Adipose tissue (tissue), 3 donors: Measurements from ENCODE around the gene C4A. TPM values are rescaled to one million over a fixed set of nuclear protein-coding genes. Genes with fewer than 3 reads are reported as not detected.
"Not testable (repeated sequence)": the region's sequence is repeated elsewhere in the genome, so short reads cannot be mapped to it uniquely, and the experiment has no call there.

Experiments used
- H3K27ac ChIP-seq: one replicate; pipeline ENCODE4 v1.5.1; 2013; ENCODE audit warnings: low read depth, low read length
- WGBS, 3 donors: extraction: QIAGEN DNeasy Blood & Tissue Kit; methylation state at CpG; one replicate each; pipeline ENCODE4 v1.1.7; 2013; 5-methylcytosine and 5-hydroxymethylcytosine counted together
- polyA plus RNA-seq, 3 donors: library from polyadenylated mRNA; stranded (reverse); fragments of 200-250 nt; gene quantifications; one replicate each; pipeline ENCODE4 v1.2.3, GENCODE V29; 2013
- donor health status: healthy with polysubstance abuse.
- donor health status: Bipolar disorder and iron deficiency.
- donor health status: healthy.

The C4A gene
- polyA plus RNA-seq, 3 donors: 20.8 to 180 (median 112) TPM

GRCh38 chr6:32042276-32042675, 60.4 kb downstream of the C4A start:
- WGBS, 3 donors: 87 to 93% (median 91%) methylated on average over 10 to 13 of the region's 15 CpGs
- H3K27ac ChIP-seq: not testable (repeated sequence)

- 86 to 92% (median 87%) methylated on average over 13 to 17 of the region's 31 CpGs for WGBS, 3 donors
Observed at GRCh38 chr6:32043589-32044380, 61.9 kb downstream of the C4A start.

GRCh38 chr6:32044916-32045315, 63.1 kb downstream of the C4A start:
- WGBS, 3 donors: 84 to 87% (median 85%) methylated on average over 10 to 11 of the region's 18 CpGs
- not testable (repeated sequence) for H3K27ac ChIP-seq

More at GRCh38 chr6:32043589-32044380, 61.9 kb downstream of the C4A start:
- not testable (repeated sequence) for H3K27ac ChIP-seq

- WGBS, 3 donors: 64 to 70% (median 67%) methylated on average over 20 to 22 of the region's 22 CpGs
- no peak overlapping the region for H3K27ac ChIP-seq
Observed at GRCh38 chr6:32045811-32046449, 64.1 kb downstream of the C4A start.

GRCh38 chr6:32046450-32047083, 64.7 kb downstream of the C4A start:
- WGBS, 3 donors: 45 to 49% (median 48%) methylated on average over 14 of the region's 14 CpGs
- peak overlapping the region; percentile 92 for H3K27ac ChIP-seq

- WGBS, 3 donors: 46 to 70% (median 50%) methylated on average over 11 of the region's 11 CpGs
- H3K27ac ChIP-seq: peak overlapping the region; percentile 92
Observed at GRCh38 chr6:32047084-32047478, 65.2 kb downstream of the C4A start.

GRCh38 chr6:32047539-32047854, 65.6 kb downstream of the C4A start:
- H3K27ac ChIP-seq: no peak overlapping the region
- WGBS, 3 donors: 57 to 73% (median 65%) methylated on average over 6 of the region's 6 CpGs

- H3K27ac ChIP-seq: peak overlapping the region; percentile 58
Observed at GRCh38 chr6:32047855-32048766, 66.3 kb downstream of the C4A start.

GRCh38 chr6:32049149-32049548, 67.3 kb downstream of the C4A start:
- 89 to 93% (median 92%) methylated on average over 19 to 21 of the region's 21 CpGs for WGBS, 3 donors
- H3K27ac ChIP-seq: not testable (repeated sequence)

More at GRCh38 chr6:32047855-32048766, 66.3 kb downstream of the C4A start:
- 43 to 46% (median 46%) methylated on average over 41 to 42 of the region's 42 CpGs for WGBS, 3 donors

GRCh38 chr6:32049736-32050135, 67.9 kb downstream of the C4A start:
- H3K27ac ChIP-seq: not testable (repeated sequence)
- WGBS, 3 donors: 90 to 94% (median 93%) methylated on average over 6 of the region's 11 CpGs

- WGBS, 3 donors: 61 to 70% (median 63%) methylated on average over 5 of the region's 5 CpGs
- H3K27ac ChIP-seq: no peak overlapping the region
Observed at GRCh38 chr6:32050562-32050961, 68.7 kb downstream of the C4A start.

Other genes with a start within 250 kb of the C4A start
- 100 to 1,000 TPM; 140 to 335 (median 301) TPM for gene CLIC1, start 245.5 kb upstream of the C4A start, polyA plus RNA-seq
- 1 to 10 TPM; 2.4 to 4.4 (median 3.9) TPM for gene MSH5, start 242.1 kb upstream of the C4A start, polyA plus RNA-seq
- gene SAPCD1, start 219.4 kb upstream of the C4A start, polyA plus RNA-seq: 1 to 10 TPM in 1 of 3 donors, under 1 TPM in 1, not detected in 1; 0.51 to 1.4 TPM
- gene VWA7, start 204.7 kb upstream of the C4A start, polyA plus RNA-seq: 1 to 10 TPM in 1 of 3 donors, under 1 TPM in 1, not detected in 1; 0.61 to 2.1 TPM
- 10 to 100 TPM; 24.2 to 38.6 (median 29.1) TPM for gene VARS1, start 186.3 kb upstream of the C4A start, polyA plus RNA-seq
- gene LSM2, start 175.1 kb upstream of the C4A start, polyA plus RNA-seq: 10 to 100 TPM; 29.7 to 55.0 (median 38.1) TPM
- gene HSPA1L, start 166.8 kb upstream of the C4A start, polyA plus RNA-seq: 1 to 10 TPM in 1 of 3 donors, under 1 TPM in 2; 0.59 to 1.0 (median 0.80) TPM
- 100 to 1,000 TPM in 1 of 3 donors, 10 to 100 TPM in 2; 32.5 to 514 (median 76.3) TPM for gene HSPA1A, start 166.5 kb upstream of the C4A start, polyA plus RNA-seq
- gene HSPA1B, start 154.3 kb upstream of the C4A start, polyA plus RNA-seq: 100 to 1,000 TPM in 1 of 3 donors, 10 to 100 TPM in 2; 40.9 to 501 (median 47.1) TPM
- 10 to 100 TPM; 26.2 to 33.8 (median 31.5) TPM for gene NEU1, start 119.2 kb upstream of the C4A start, polyA plus RNA-seq
- gene SLC44A4, start 103.1 kb upstream of the C4A start, polyA plus RNA-seq: 1 to 10 TPM; 1.3 to 8.1 (median 6.2) TPM
- 10 to 100 TPM; 20.1 to 35.8 (median 23.0) TPM for gene EHMT2, start 84.4 kb upstream of the C4A start, polyA plus RNA-seq
- gene ZBTB12, start 80.0 kb upstream of the C4A start, polyA plus RNA-seq: 1 to 10 TPM; 1.7 to 5.2 (median 2.2) TPM
- gene C2, start 54.3 kb upstream of the C4A start, polyA plus RNA-seq: 10 to 100 TPM in 2 of 3 donors, 1 to 10 TPM in 1; 1.6 to 20.4 (median 18.2) TPM
- gene CFB, start 36.0 kb upstream of the C4A start, polyA plus RNA-seq: 100 to 1,000 TPM in 1 of 3 donors, 10 to 100 TPM in 2; 23.8 to 211 (median 49.8) TPM
- 10 to 100 TPM; 38.8 to 60.8 (median 53.2) TPM for gene NELFE, start 23.1 kb upstream of the C4A start, polyA plus RNA-seq
- 10 to 100 TPM; 28.7 to 62.6 (median 59.6) TPM for gene SKIC2, start 22.9 kb upstream of the C4A start, polyA plus RNA-seq
- 10 to 100 TPM; 10.4 to 20.8 (median 15.8) TPM for gene DXO, start 9.9 kb upstream of the C4A start, polyA plus RNA-seq
- gene C4B, start 32.7 kb downstream of the C4A start, polyA plus RNA-seq: 100 to 1,000 TPM in 1 of 3 donors, 10 to 100 TPM in 2; 22.4 to 207 (median 93.8) TPM
- 1 to 10 TPM in 2 of 3 donors, under 1 TPM in 1; 0.71 to 2.1 (median 1.4) TPM for gene CYP21A2, start 56.4 kb downstream of the C4A start, polyA plus RNA-seq
- 10 to 100 TPM in 2 of 3 donors, 1 to 10 TPM in 1; 5.3 to 65.0 (median 47.4) TPM for gene TNXB, start 127.3 kb downstream of the C4A start, polyA plus RNA-seq
- 10 to 100 TPM; 36.8 to 53.4 (median 38.2) TPM for gene ATF6B, start 146.2 kb downstream of the C4A start, polyA plus RNA-seq
- 1 to 10 TPM; 3.3 to 5.0 (median 4.3) TPM for gene FKBPL, start 148.2 kb downstream of the C4A start, polyA plus RNA-seq
- 1 to 10 TPM in 2 of 3 donors, under 1 TPM in 1; 0.70 to 5.6 (median 1.4) TPM for gene PRRT1, start 169.9 kb downstream of the C4A start, polyA plus RNA-seq
- 10 to 100 TPM in 2 of 3 donors, 1 to 10 TPM in 1; 6.3 to 18.5 (median 13.2) TPM for gene PPT2, start 172.1 kb downstream of the C4A start, polyA plus RNA-seq
- gene EGFL8, start 182.5 kb downstream of the C4A start, polyA plus RNA-seq: 10 to 100 TPM in 2 of 3 donors, 1 to 10 TPM in 1; 5.3 to 49.7 (median 12.4) TPM
- 10 to 100 TPM; 19.9 to 56.3 (median 43.1) TPM for gene AGPAT1, start 194.0 kb downstream of the C4A start, polyA plus RNA-seq
- 10 to 100 TPM; 37.7 to 82.3 (median 49.6) TPM for gene RNF5, start 196.3 kb downstream of the C4A start, polyA plus RNA-seq
- 1 to 10 TPM; 2.6 to 3.3 (median 3.1) TPM for gene AGER, start 202.2 kb downstream of the C4A start, polyA plus RNA-seq
- gene PBX2, start 208.1 kb downstream of the C4A start, polyA plus RNA-seq: 10 to 100 TPM; 19.0 to 60.2 (median 33.5) TPM
- gene GPSM3, start 210.6 kb downstream of the C4A start, polyA plus RNA-seq: 10 to 100 TPM in 2 of 3 donors, 1 to 10 TPM in 1; 3.9 to 71.0 (median 27.7) TPM
- 100 to 1,000 TPM in 1 of 3 donors, 10 to 100 TPM in 2; 11.7 to 171 (median 44.5) TPM for gene NOTCH4, start 242.0 kb downstream of the C4A start, polyA plus RNA-seq